Stimulated activated CD4-positive, alpha-beta T cell treated with anti-CD3 and anti-CD28 coated beads, Interleukin-2, amount 100 ng/mL, for 48 hours (primary cell): ENCODE results near the gene EPHB1.
"Not testable (repeated sequence)": the region's sequence is repeated elsewhere in the genome, so short reads cannot be mapped to it uniquely, and the experiment has no call there.

Source experiments
- DNase-seq, 2 donors: peaks; one replicate each; pipeline ENCODE4 v3.0.0-alpha.2; 2020

Gene EPHB1

GRCh38 chr3:135178566-135178965 lies 383.5 kb downstream of the EPHB1 start:
- no peak for DNase-seq

- DNase-seq = no peak
Observed at GRCh38 chr3:135181408-135181807, 386.3 kb downstream of the EPHB1 start.

GRCh38 chr3:135182364-135182998 lies 387.4 kb downstream of the EPHB1 start:
- DNase-seq = no peak

GRCh38 chr3:135190658-135191057 lies 395.6 kb downstream of the EPHB1 start:
- DNase-seq = no peak

GRCh38 chr3:135191708-135192107 lies 396.6 kb downstream of the EPHB1 start:
- DNase-seq = no peak

GRCh38 chr3:135192929-135193328 lies 397.9 kb downstream of the EPHB1 start:
- DNase-seq = no peak

- DNase-seq = no peak
Observed at GRCh38 chr3:135197246-135197645, 402.2 kb downstream of the EPHB1 start.

GRCh38 chr3:135197856-135198255 lies 402.8 kb downstream of the EPHB1 start:
- DNase-seq = no peak

- no peak for DNase-seq
Observed at GRCh38 chr3:135199137-135199536, 404.1 kb downstream of the EPHB1 start.

GRCh38 chr3:135203026-135203425 lies 408.0 kb downstream of the EPHB1 start:
- DNase-seq = no peak

- DNase-seq = no peak
Observed at GRCh38 chr3:135213213-135213612, 418.2 kb downstream of the EPHB1 start.

GRCh38 chr3:135213822-135214221 lies 418.8 kb downstream of the EPHB1 start:
- DNase-seq = no peak

GRCh38 chr3:135214400-135214799 lies 419.3 kb downstream of the EPHB1 start:
- DNase-seq = no peak

GRCh38 chr3:135215516-135215915 lies 420.5 kb downstream of the EPHB1 start:
- DNase-seq = no peak

- no peak for DNase-seq
Observed at GRCh38 chr3:135216659-135217058, 421.6 kb downstream of the EPHB1 start.

- DNase-seq = no peak
Observed at GRCh38 chr3:135217730-135218129, 422.7 kb downstream of the EPHB1 start.

GRCh38 chr3:135218304-135218703 lies 423.2 kb downstream of the EPHB1 start:
- DNase-seq = no peak

- no peak for DNase-seq
Observed at GRCh38 chr3:135218782-135219181, 423.7 kb downstream of the EPHB1 start.

- DNase-seq = no peak
Observed at GRCh38 chr3:135224815-135225362, 429.8 kb downstream of the EPHB1 start.

- DNase-seq = no peak
Observed at GRCh38 chr3:135226057-135226456, 431.0 kb downstream of the EPHB1 start.

- DNase-seq = no peak
Observed at GRCh38 chr3:135228201-135228600, 433.1 kb downstream of the EPHB1 start.

- no peak for DNase-seq
Observed at GRCh38 chr3:135229018-135229495, 434.0 kb downstream of the EPHB1 start.

- no peak for DNase-seq
Observed at GRCh38 chr3:135231737-135232136, 436.7 kb downstream of the EPHB1 start.

- no peak for DNase-seq
Observed at GRCh38 chr3:135232226-135232625, 437.2 kb downstream of the EPHB1 start.

- not testable (repeated sequence) for DNase-seq
Observed at GRCh38 chr3:135233476-135233875, 438.4 kb downstream of the EPHB1 start.
